H1 (cell line): ENCODE measurements around the gene ABCG1. TPM values are rescaled to one million over a fixed set of nuclear protein-coding genes. Genes with fewer than 3 reads are reported as not detected.

Source experiments
- CTCF ChIA-PET: fragments of 300-600 bp; sonication (Branson Sonifier 250); formaldehyde crosslinking; loops from one replicate; lab custom pipeline; 2021; ENCODE audit not compliant: partially characterized antibody; lab: Charles Lee
- POLR2A ChIA-PET: fragments of 300-600 bp; sonication (Branson Sonifier 250); formaldehyde crosslinking; loops from one replicate; lab custom pipeline; 2021; ENCODE audit warnings: inconsistent platforms; ENCODE audit not compliant: partially characterized antibody; lab: Charles Lee
- DNase-seq, 2 experiments: peaks; one replicate each; pipeline versions ENCODE4 v3.0.0 to v3.0.0-alpha.2; 2010 to 2022; ENCODE audit warnings: low spot score in 2 of 2, low read depth in 1 of 2, mixed read lengths in 1 of 2
- FAIRE-seq: peaks from 2 replicates; lab custom pipeline; 2011; peaks lifted over from hg19 to GRCh38; lab: Jason Lieb, UNC
- H2AFZ ChIP-seq: 2 replicates; pipeline ENCODE4 v1.8.1; 2012; ENCODE audit warnings: low read length, inconsistent platforms
- H2AK5ac ChIP-seq: 2 replicates; pipeline ENCODE4 v1.6.1; 2013; ENCODE audit warnings: low read depth, low read length
- H2BK120ac ChIP-seq: replicated peaks from 2 replicates; pipeline ENCODE3; 2013; ENCODE audit warnings: low read depth, low read length, inconsistent platforms
- H2BK12ac ChIP-seq: 2 replicates; pipeline ENCODE4 v1.6.1; 2013; ENCODE audit warnings: low read depth, low read length
- H2BK15ac ChIP-seq: 2 replicates; pipeline ENCODE4 v1.6.1; 2013; ENCODE audit warnings: low read length
- H2BK20ac ChIP-seq: 2 replicates; pipeline ENCODE4 v1.6.1; 2013; ENCODE audit warnings: low read length
- H2BK5ac ChIP-seq: 2 replicates; pipeline ENCODE4 v1.6.1; 2013; ENCODE audit warnings: low read depth, low read length
- H3K14ac ChIP-seq: 2 replicates; pipeline ENCODE4 v1.6.1; 2013; ENCODE audit warnings: inconsistent platforms; ENCODE audit not compliant: insufficient read length
- H3K18ac ChIP-seq: 2 replicates; pipeline ENCODE4 v1.6.1; 2013; ENCODE audit warnings: low read length; ENCODE audit errors: extremely low read depth
- H3K23ac ChIP-seq: 2 replicates; pipeline ENCODE4 v1.6.1; 2013; ENCODE audit warnings: inconsistent platforms; ENCODE audit not compliant: insufficient read length
- H3K23me2 ChIP-seq: 2 replicates; pipeline ENCODE4 v1.6.1; 2013; ENCODE audit warnings: low read depth, low read length
- H3K27ac ChIP-seq: 2 replicates; pipeline ENCODE4 v1.6.1; 2011; ENCODE audit warnings: low read depth, low read length, inconsistent platforms
- H3K27me3 ChIP-seq, 4 experiments: replicated peaks in 1 of 4; 1 replicate in 1 of 4; 2 replicates in 3 of 4; pipeline versions ENCODE4 v1.6.1 to v1.8.1; 2011 to 2013; ENCODE audit warnings: low read length in 3 of 4, mild to moderate bottlenecking in 3 of 4, inconsistent platforms in 2 of 4, mixed read lengths in 2 of 4, moderate library complexity in 1 of 4; ENCODE audit not compliant: control insufficient read depth in 3 of 4, insufficient read depth in 3 of 4; ENCODE audit errors: extremely low read depth in 1 of 4
- H3K36me3 ChIP-seq, 4 experiments: 2 replicates each; pipeline versions ENCODE4 v1.6.1 to v1.8.1; 2011 to 2013; ENCODE audit warnings: mild to moderate bottlenecking in 4 of 4, low read length in 3 of 4, moderate library complexity in 2 of 4, control low read depth in 1 of 4, inconsistent platforms in 1 of 4; ENCODE audit not compliant: insufficient read depth in 4 of 4, control insufficient read depth in 2 of 4
- H3K4ac ChIP-seq: replicated peaks from 2 replicates; pipeline ENCODE3; 2013; ENCODE audit warnings: low read length, low read depth, mixed read lengths, inconsistent platforms; ENCODE audit not compliant: insufficient read length
- H3K4me1 ChIP-seq, 4 experiments: replicated peaks in 1 of 4; 1 replicate in 1 of 4; 2 replicates in 3 of 4; pipeline versions ENCODE4 v1.6.1 to v1.8.1; 2011 to 2013; ENCODE audit warnings: low read length in 3 of 4, inconsistent platforms in 2 of 4, mixed read lengths in 1 of 4; ENCODE audit not compliant: insufficient read depth in 4 of 4, control insufficient read depth in 3 of 4
- H3K4me2 ChIP-seq, 2 experiments: 2 replicates each; pipeline versions ENCODE4 v1.6.1 to v1.8.1; 2011 to 2013; ENCODE audit warnings: low read depth in 2 of 2, low read length in 2 of 2, control low read depth in 1 of 2, inconsistent platforms in 1 of 2, mild to moderate bottlenecking in 1 of 2; ENCODE audit not compliant: insufficient read depth in 1 of 2
- H3K4me3 ChIP-seq, 4 experiments: fragments of 200-600, 300-600 bp in 1 of 4; sonication (generic), shearing (Covaris generic), sonication (Bioruptor Twin) in 1 of 4; 2 replicates each; pipeline versions ENCODE4 v1.5.1 to v1.8.1; 2011 to 2016; ENCODE audit warnings: low read length in 4 of 4, low read depth in 3 of 4, control low read depth in 2 of 4, inconsistent platforms in 2 of 4, mild to moderate bottlenecking in 2 of 4, mixed read lengths in 1 of 4, moderate library complexity in 1 of 4; ENCODE audit not compliant: insufficient read depth in 2 of 4; ENCODE audit errors: extremely low read depth in 1 of 4
- H3K56ac ChIP-seq: replicated peaks from 2 replicates; pipeline ENCODE3; 2013; ENCODE audit warnings: low read depth, mild to moderate bottlenecking, mixed read lengths, low read length, inconsistent platforms; ENCODE audit not compliant: insufficient read length
- H3K79me1 ChIP-seq: 2 replicates; pipeline ENCODE4 v1.6.1; 2013; ENCODE audit warnings: low read depth, low read length, control low read depth
- H3K79me2 ChIP-seq, 2 experiments: 2 replicates each; pipeline versions ENCODE4 v1.6.1 to v1.8.1; 2012 to 2013; ENCODE audit warnings: low read length in 2 of 2, mild to moderate bottlenecking in 2 of 2, inconsistent platforms in 1 of 2; ENCODE audit not compliant: insufficient read depth in 2 of 2, control insufficient read depth in 1 of 2
- H3K9ac ChIP-seq, 4 experiments: replicated peaks in 1 of 4; 1 replicate in 1 of 4; 2 replicates in 3 of 4; pipeline versions ENCODE4 v1.6.1 to v1.8.1; 2011 to 2013; ENCODE audit warnings: low read depth in 3 of 4, low read length in 3 of 4, control low read depth in 2 of 4, mild to moderate bottlenecking in 2 of 4, moderate library complexity in 2 of 4, inconsistent platforms in 1 of 4; ENCODE audit errors: extremely low read depth in 1 of 4
- H3K9me3 ChIP-seq, 2 experiments: 2 replicates each; pipeline versions ENCODE4 v1.6.1 to v1.8.1; 2012 to 2013; ENCODE audit warnings: mild to moderate bottlenecking in 2 of 2, moderate library complexity in 2 of 2, control low read depth in 1 of 2, inconsistent platforms in 1 of 2, low read depth in 1 of 2, low read length in 1 of 2, mixed read lengths in 1 of 2; ENCODE audit not compliant: insufficient read depth in 2 of 2
- H4K20me1 ChIP-seq, 2 experiments: replicated peaks in 1 of 2; 2 replicates each; pipeline versions ENCODE3 to v1.8.1; 2011 to 2013; ENCODE audit warnings: inconsistent platforms in 2 of 2, low read length in 2 of 2, mild to moderate bottlenecking in 1 of 2; ENCODE audit not compliant: insufficient read depth in 2 of 2, control insufficient read depth in 1 of 2
- H4K5ac ChIP-seq: 2 replicates; pipeline ENCODE4 v1.6.1; 2013; ENCODE audit warnings: low read length, low read depth, mixed read lengths, inconsistent platforms; ENCODE audit not compliant: insufficient read length
- H4K8ac ChIP-seq: 2 replicates; pipeline ENCODE4 v1.8.0; 2013; ENCODE audit warnings: mild to moderate bottlenecking, moderate library complexity, low read length, inconsistent platforms; ENCODE audit not compliant: insufficient read depth; ENCODE audit errors: extremely low read depth
- H4K91ac ChIP-seq: replicated peaks from 2 replicates; pipeline ENCODE3; 2013; ENCODE audit warnings: low read length, mixed read lengths, inconsistent platforms; ENCODE audit not compliant: insufficient read length
- BCL11A ChIP-seq, 2 experiments: IDR thresholded peaks; one replicate each; pipeline ENCODE4 v1.6.1; 2011; ENCODE audit warnings: low read depth in 2 of 2, low read length in 2 of 2, mild to moderate bottlenecking in 2 of 2
- CHD1 ChIP-seq: IDR thresholded peaks from 2 replicates; pipeline ENCODE4 v1.6.1; 2012; ENCODE audit warnings: low read depth, low read length, improper control_type of control experiment
- MAFK ChIP-seq: IDR thresholded peaks from 2 replicates; pipeline ENCODE4 v1.6.1; 2012; ENCODE audit warnings: low read depth, mild to moderate bottlenecking, improper control_type of control experiment, low read length
- POU5F1 ChIP-seq: IDR thresholded peaks from 2 replicates; pipeline ENCODE4 v1.6.1; 2011; ENCODE audit warnings: low read depth, mild to moderate bottlenecking, low read length, moderate library complexity
- SP2 ChIP-seq: IDR thresholded peaks from 2 replicates; pipeline ENCODE4 v1.6.1; 2012; ENCODE audit warnings: mild to moderate bottlenecking, low read length, inconsistent platforms
- TBP ChIP-seq: IDR thresholded peaks from 2 replicates; pipeline ENCODE4 v1.6.1; 2011; ENCODE audit warnings: low read depth, low read length, improper control_type of control experiment
- WGBS, 2 experiments: shearing (Covaris generic) in 1 of 2; methylation state at CpG; one replicate each; pipeline versions ENCODE4 v1.1.6 to v1.1.7; 2013 to 2015; ENCODE audit warnings: low lambda C conversion rate in 2 of 2, mixed read lengths in 2 of 2, inconsistent platforms in 1 of 2, low coverage in 1 of 2, missing lambda C conversion rate in 1 of 2; ENCODE audit not compliant: insufficient replicate concordance in 2 of 2, insufficient coverage in 1 of 2, insufficient read length in 1 of 2; ENCODE audit errors: extremely low coverage in 1 of 2, missing lambda C conversion rate in 1 of 2; 5-methylcytosine and 5-hydroxymethylcytosine counted together
- polyA plus RNA-seq, 7 experiments: library from polyadenylated mRNA; depleted of rRNA in 3 of 7; stranded (reverse) in 5 of 7; unstranded in 2 of 7; fragments of >200 nt in 5 of 7; fragments of 200-250 nt in 2 of 7; gene quantifications; 1 replicate in 5 of 7; 2 replicates in 1 of 7; 4 replicates in 1 of 7; pipeline versions ENCODE4 v1.2.1 to v1.2.3, GENCODE V29; 2011 to 2013; ENCODE audit warnings: missing spikeins in 2 of 7, mixed read lengths in 2 of 7
- total RNA-seq: library from RNA; stranded (reverse); fragmentation: NEBNext Ultra II Directional; extraction: Animal tissue kit (Norgen Biotek cat#: 25700); gene quantifications from 2 replicates; pipeline ENCODE4 v1.2.1, GENCODE V29; 2021

Gene ABCG1
- total and polyA plus RNA-seq, 2 of the 8 experiments (the other 6 are each of a cell fraction or from before 2014, with no cell fraction given) = 2.1 to 4.0 TPM

- no peak overlapping the region for H4K91ac ChIP-seq
- no peak for FAIRE-seq
- TF ChIP-seq CHD1 (no peak), BCL11A (IDR thresholded peaks at IDR 0.05; ENCODE audit: low read depth in 2 of 2, low read length in 2 of 2) (no peak), POU5F1 (no peak), SP2 (no peak), TBP (no peak), MAFK (no peak)
Observed at GRCh38 chr21:42316891-42317290, 98.0 kb downstream of the ABCG1 start.

More at GRCh38 chr21:42316891-42317290, 98.0 kb downstream of the ABCG1 start:
- Histone ChIP-seq H4K8ac (no peak overlapping the region; the same call in 1 of the 2 replicates), H2BK12ac (peak overlapping the region; percentile 97), H3K56ac (no peak overlapping the region), H3K14ac (no peak overlapping the region), H3K4ac (no peak overlapping the region), H3K23me2 (no peaks in the 10 kb centered on the region), H3K4me1 (peaks cover 8 to 25% (median 18%) of the 10 kb centered on the region in 4 experiments), H3K27me3 (no peaks in the 10 kb centered on the region), H2BK15ac (no peak overlapping the region; the same call in 1 of the 2 replicates), H3K79me1 (no peaks in the 10 kb centered on the region), H3K27ac (no peak overlapping the region), H3K4me3 (no peak overlapping the region), H3K23ac (no peak overlapping the region), H3K9me3 (no peaks in the 10 kb centered on the region), H3K79me2 (no peaks in the 10 kb centered on the region), H2BK20ac (peak overlapping the region; percentile 80; the same call in 1 of the 2 replicates), H2AK5ac (no peak overlapping the region), H2BK120ac (no peak overlapping the region), H3K18ac (peak overlapping the region; percentile 32; the same call in 1 of the 2 replicates), H4K20me1 (no peaks in the 10 kb centered on the region), H3K4me2 (no peak overlapping the region), H3K36me3 (no peaks in the 10 kb centered on the region), H2AFZ (no peak overlapping the region), H2BK5ac (peak overlapping the region; percentile 75; the same call in 1 of the 2 replicates), H4K5ac (no peak overlapping the region), H3K9ac (no peak overlapping the region; a peak in 1 of 7 replicates)
- ChIA-PET POLR2A (no interaction called here), CTCF (interaction anchor here (1.3 to 14.3 kb wide), 3 partner anchors 15 to 95 kb away, joined by 3 to 137 read pairs (median 4); no protein-coding TSS in a partner anchor)
- DNase-seq = no peak
- 80% methylated on average over 16 of the region's 16 CpGs; no CpG with 5 or more reads in 1 of the 2 experiments for WGBS, 2 experiments
